Peyer's patch (tissue), 4 donors: ENCODE data around the gene HCRTR1. TPM values are rescaled to one million over a fixed set of nuclear protein-coding genes. Genes with fewer than 3 reads are reported as not detected.

Experiments used
- DNase-seq, 3 donors: peaks; one replicate each; pipeline ENCODE4 v3.0.0-alpha.2; 2017 to 2019
- H3K27ac ChIP-seq, 4 donors: fragments of 200-600 bp; sonication (generic); one replicate each; pipeline ENCODE4 v1.5.1; 2016 to 2019
- H3K27me3 ChIP-seq, 2 donors: fragments of 200-600 bp; sonication (generic); one replicate each; pipeline ENCODE4 v1.5.1; 2019
- H3K36me3 ChIP-seq, 3 donors: fragments of 200-600 bp; sonication (generic); one replicate each; pipeline ENCODE4 v1.5.1; 2016 to 2019
- H3K4me1 ChIP-seq, 4 donors: fragments of 200-600 bp; sonication (generic); one replicate each; pipeline ENCODE4 v1.5.1; 2016 to 2019
- H3K4me3 ChIP-seq, 4 donors: fragments of 200-600 bp; sonication (generic); 1 replicate in 3 of 4; 2 replicates in 1 of 4; pipeline ENCODE4 v1.5.1; 2016 to 2019; ENCODE audit warnings: mild to moderate bottlenecking in 1 of 4
- H3K9me3 ChIP-seq, 4 donors: fragments of 200-600 bp; sonication (generic); one replicate each; pipeline ENCODE4 v1.5.1; 2016 to 2019; ENCODE audit warnings: mild to moderate bottlenecking in 1 of 4
- POLR2A ChIP-seq, 2 donors: fragments of 450-650 bp; IDR thresholded peaks; one replicate each; pipeline ENCODE4 v1.5.1; 2017; ENCODE audit warnings: antibody characterized with exemption in 2 of 2, mild to moderate bottlenecking in 2 of 2, moderate library complexity in 2 of 2
- total RNA-seq, 4 donors: library from RNA; depleted of rRNA; stranded (reverse); fragments of >200 nt; gene quantifications; one replicate each; pipeline ENCODE4 v1.1.0, GENCODE V29; 2016
- TF ChIP-seq, protein P1 (sequence below), 6 experiments: fragments of 450-650 bp in 4 of 6; fragments of 200-600 bp in 2 of 6; sonication (generic) in 1 of 6; IDR thresholded peaks; one replicate each; pipeline ENCODE4 v1.5.1; 2017 to 2019; ENCODE audit warnings: antibody characterized with exemption in 6 of 6, mild to moderate bottlenecking in 3 of 6, moderate library complexity in 1 of 6

Gene HCRTR1
- total RNA-seq, 4 donors from 2014 or later, result not detected

- no peak overlapping the region for H3K4me3 ChIP-seq
- H3K9me3 ChIP-seq, result no peaks in the 10 kb centered on the region
- H3K27ac ChIP-seq, result no peak overlapping the region
- TF ChIP-seq POLR2A (IDR thresholded peaks at IDR 0.05), result no peak
- TF ChIP-seq, protein P1, sequence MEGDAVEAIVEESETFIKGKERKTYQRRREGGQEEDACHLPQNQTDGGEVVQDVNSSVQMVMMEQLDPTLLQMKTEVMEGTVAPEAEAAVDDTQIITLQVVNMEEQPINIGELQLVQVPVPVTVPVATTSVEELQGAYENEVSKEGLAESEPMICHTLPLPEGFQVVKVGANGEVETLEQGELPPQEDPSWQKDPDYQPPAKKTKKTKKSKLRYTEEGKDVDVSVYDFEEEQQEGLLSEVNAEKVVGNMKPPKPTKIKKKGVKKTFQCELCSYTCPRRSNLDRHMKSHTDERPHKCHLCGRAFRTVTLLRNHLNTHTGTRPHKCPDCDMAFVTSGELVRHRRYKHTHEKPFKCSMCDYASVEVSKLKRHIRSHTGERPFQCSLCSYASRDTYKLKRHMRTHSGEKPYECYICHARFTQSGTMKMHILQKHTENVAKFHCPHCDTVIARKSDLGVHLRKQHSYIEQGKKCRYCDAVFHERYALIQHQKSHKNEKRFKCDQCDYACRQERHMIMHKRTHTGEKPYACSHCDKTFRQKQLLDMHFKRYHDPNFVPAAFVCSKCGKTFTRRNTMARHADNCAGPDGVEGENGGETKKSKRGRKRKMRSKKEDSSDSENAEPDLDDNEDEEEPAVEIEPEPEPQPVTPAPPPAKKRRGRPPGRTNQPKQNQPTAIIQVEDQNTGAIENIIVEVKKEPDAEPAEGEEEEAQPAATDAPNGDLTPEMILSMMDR (IDR thresholded peaks at IDR 0.05), result no peak
- no peaks in the 10 kb centered on the region for H3K27me3 ChIP-seq
- peaks cover 0 to 14% (median 0%) of the 10 kb centered on the region in 4 donors for H3K4me1 ChIP-seq
- peaks cover 0 to 60% (median 3%) of the 10 kb centered on the region in 3 donors for H3K36me3 ChIP-seq
- DNase-seq, result no peak
Observed at GRCh38 chr1:31628931-31629556, 11.6 kb downstream of the HCRTR1 start.

- no peak for DNase-seq
- no peaks in the 10 kb centered on the region for H3K9me3 ChIP-seq
- H3K27ac ChIP-seq, result no peak overlapping the region
- H3K36me3 ChIP-seq, result peaks cover 0 to 71% (median 3%) of the 10 kb centered on the region in 3 donors
- H3K27me3 ChIP-seq, result no peaks in the 10 kb centered on the region
- H3K4me1 ChIP-seq, result peaks cover 0 to 30% (median 0%) of the 10 kb centered on the region in 4 donors
- no peak for TF ChIP-seq POLR2A (IDR thresholded peaks at IDR 0.05)
- TF ChIP-seq, protein P1 (IDR thresholded peaks at IDR 0.05), result no peak
- H3K4me3 ChIP-seq, result no peak overlapping the region
Observed at GRCh38 chr1:31632649-31633048, 15.2 kb downstream of the HCRTR1 start.

GRCh38 chr1:31633117-31633516 lies 15.6 kb downstream of the HCRTR1 start:
- H3K27ac ChIP-seq, result no peak overlapping the region
- peak in 1 of 3 donors; percentile 57 for DNase-seq
- peaks cover 0 to 66% (median 3%) of the 10 kb centered on the region in 3 donors for H3K36me3 ChIP-seq

DNA sequence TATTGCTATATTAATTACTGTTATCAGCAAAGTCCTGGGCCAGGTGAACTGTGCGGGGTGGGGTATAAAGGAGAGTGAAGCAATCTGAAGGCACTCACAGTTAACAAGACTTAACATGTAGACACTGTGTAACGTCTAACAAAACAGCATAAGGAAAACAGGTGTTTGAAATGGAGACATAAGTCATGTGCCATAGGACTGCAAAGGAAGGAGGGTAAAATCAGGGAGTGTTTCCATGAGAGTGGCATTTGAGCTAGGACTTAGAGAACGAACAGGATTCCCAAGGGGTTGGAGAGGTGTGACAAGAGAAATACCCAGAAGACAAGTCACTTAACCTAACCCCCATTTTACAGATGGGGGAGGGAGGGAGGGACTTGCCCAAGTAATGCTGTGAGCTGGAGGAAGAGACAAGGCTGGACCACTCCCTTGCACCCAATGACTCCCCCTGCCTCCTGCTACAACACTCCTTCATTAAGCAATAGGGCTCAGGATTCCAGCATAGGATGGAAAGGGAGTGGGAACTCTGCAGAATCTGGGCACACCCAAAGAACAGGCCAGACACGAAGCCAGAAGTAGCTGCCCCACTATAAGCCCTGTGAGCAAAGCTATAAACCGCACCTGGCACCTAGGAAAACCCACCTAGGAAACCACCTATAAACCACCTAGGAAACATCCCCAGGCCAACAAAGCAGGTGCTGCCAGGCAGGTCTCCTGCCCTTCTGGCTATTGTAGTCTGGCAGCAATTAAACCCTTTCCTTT lies 20.6 kb downstream of the HCRTR1 start:
- DNase-seq, result peak in 2 of 3 donors; percentile 53 to 67
- Histone ChIP-seq H3K36me3 (peaks cover 0 to 16% (median 0%) of the 10 kb centered on the region in 3 donors), H3K27ac (peak overlapping the region in 2 of 4 donors; percentile 22 to 70), H3K4me3 (no peak overlapping the region), H3K9me3 (no peaks in the 10 kb centered on the region), H3K4me1 (peaks cover 0 to 56% (median 9%) of the 10 kb centered on the region in 4 donors), H3K27me3 (no peaks in the 10 kb centered on the region)
- TF ChIP-seq POLR2A (IDR thresholded peaks at IDR 0.05), result no peak
- TF ChIP-seq, protein P1 (IDR thresholded peaks at IDR 0.05), result no peak

More at GRCh38 chr1:31633117-31633516, 15.6 kb downstream of the HCRTR1 start:
- Histone ChIP-seq H3K9me3 (no peaks in the 10 kb centered on the region), H3K27me3 (no peaks in the 10 kb centered on the region), H3K4me3 (no peak overlapping the region), H3K4me1 (peaks cover 0 to 29% (median under 1%) of the 10 kb centered on the region in 4 donors)
- TF ChIP-seq POLR2A (IDR thresholded peaks at IDR 0.05), result no peak
- TF ChIP-seq, protein P1 (IDR thresholded peaks at IDR 0.05), result peak in 4 of 6 experiments; percentile 24 to 41 (median 30)

- no peak overlapping the region for H3K4me3 ChIP-seq
- H3K27me3 ChIP-seq, result no peaks in the 10 kb centered on the region
- no peaks in the 10 kb centered on the region for H3K9me3 ChIP-seq
- no peak overlapping the region for H3K27ac ChIP-seq
- TF ChIP-seq, protein P1 (IDR thresholded peaks at IDR 0.05), result no peak
- no peak for TF ChIP-seq POLR2A (IDR thresholded peaks at IDR 0.05)
- DNase-seq, result no peak
- H3K4me1 ChIP-seq, result peaks cover 0 to 65% (median 14%) of the 10 kb centered on the region in 4 donors
- H3K36me3 ChIP-seq, result peaks cover 0 to 8% (median 0%) of the 10 kb centered on the region in 3 donors
Observed at GRCh38 chr1:31639543-31639942, 22.1 kb downstream of the HCRTR1 start.
